ENCODE data around the gene UROS.

UROS gene

GRCh38 chr10:125822878-125823662 is at the start of gene UROS, which contains the start of gene BCCIP:
Gene UROS (minus strand): TSS chr10:125823258. CDS start chr10:125816499, 6,759 bp downstream.
Gene BCCIP (plus strand): TSS chr10:125823546. CDS start chr10:125823558, 12 bp downstream.
- peak; percentile 90 to 91 for DNase-seq

GRCh38 chr10:125871338-125871737 is 48.3 kb upstream of the UROS start:
- no peak for DNase-seq

- peak in 1 of 2 donors; percentile 25 for DNase-seq
Measured at GRCh38 chr10:125868372-125868975, 45.4 kb upstream of the UROS start.

GRCh38 chr10:125866421-125867029 is 43.5 kb upstream of the UROS start:
- DNase-seq, result no peak

- DNase-seq, result no peak
Measured at GRCh38 chr10:125865120-125865519, 42.1 kb upstream of the UROS start.

GRCh38 chr10:125859128-125859817 is 36.2 kb upstream of the UROS start:
- DNase-seq, result no peak

- DNase-seq, result no peak
Measured at GRCh38 chr10:125857185-125857760, 34.2 kb upstream of the UROS start.

- DNase-seq, result no peak
Measured at GRCh38 chr10:125852487-125852886, 29.4 kb upstream of the UROS start.

GRCh38 chr10:125850766-125851731 is 28.0 kb upstream of the UROS start:
- DNase-seq, result no peak

GRCh38 chr10:125849448-125849847 is 26.4 kb upstream of the UROS start:
- no peak for DNase-seq

- no peak for DNase-seq
Measured at GRCh38 chr10:125848857-125849256, 25.8 kb upstream of the UROS start.

- no peak for DNase-seq
Measured at GRCh38 chr10:125848371-125848770, 25.3 kb upstream of the UROS start.

GRCh38 chr10:125846894-125847293 is 23.8 kb upstream of the UROS start:
- no peak for DNase-seq

- no peak for DNase-seq
Measured at GRCh38 chr10:125845617-125846016, 22.6 kb upstream of the UROS start.

- no peak for DNase-seq
Measured at GRCh38 chr10:125844751-125845221, 21.7 kb upstream of the UROS start.

- no peak for DNase-seq
Measured at GRCh38 chr10:125843603-125844329, 20.7 kb upstream of the UROS start.

GRCh38 chr10:125840955-125841354 is 17.9 kb upstream of the UROS start:
- no peak for DNase-seq

- no peak for DNase-seq
Measured at GRCh38 chr10:125840406-125840805, 17.3 kb upstream of the UROS start.

- no peak for DNase-seq
Measured at GRCh38 chr10:125838802-125839575, 15.9 kb upstream of the UROS start.

- no peak for DNase-seq
Measured at GRCh38 chr10:125836746-125837145, 13.7 kb upstream of the UROS start.

Measured in stimulated activated CD4-positive, alpha-beta T cell treated with anti-CD3 and anti-CD28 coated beads, Interleukin-2, amount 100 ng/mL, for 24 hours (primary cell).